Measurements from ENCODE around the gene PROB1.

PROB1 gene

DNA sequence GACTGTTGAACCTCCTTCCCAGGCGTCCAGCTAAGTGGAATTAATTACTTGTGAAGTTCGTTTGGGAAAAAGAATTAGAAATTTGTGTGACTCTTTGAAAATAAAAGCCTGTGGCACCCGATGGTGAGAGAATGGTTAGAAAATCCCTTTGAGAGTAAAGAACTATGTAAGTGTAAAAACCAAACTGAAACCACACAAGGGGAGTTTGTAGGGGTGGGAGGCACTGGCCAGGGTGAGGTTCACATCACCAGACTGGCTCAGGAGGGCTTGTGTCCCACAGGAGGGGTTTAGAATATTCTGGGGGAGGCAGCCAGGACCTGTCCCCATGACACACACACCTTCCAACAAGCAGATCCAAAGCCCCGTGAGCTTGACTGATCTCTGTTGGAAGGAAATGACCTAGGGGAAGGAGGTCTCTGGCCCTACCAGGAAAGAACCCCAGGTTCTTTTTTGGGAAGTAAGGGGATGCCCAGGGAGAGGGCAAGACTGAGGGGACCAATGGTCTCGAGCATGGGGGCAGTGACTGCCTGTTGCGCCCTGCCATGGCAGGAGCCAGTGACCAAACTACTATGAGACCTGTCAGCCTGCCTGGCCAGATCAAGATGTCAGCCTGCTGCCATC lies 4.7 kb upstream of the PROB1 start:
- H3K4me3 ChIP-seq (ENCODE audit: control insufficient read depth, low read depth, low read length): no peak overlapping the region
- TF ChIP-seq, protein P1, sequence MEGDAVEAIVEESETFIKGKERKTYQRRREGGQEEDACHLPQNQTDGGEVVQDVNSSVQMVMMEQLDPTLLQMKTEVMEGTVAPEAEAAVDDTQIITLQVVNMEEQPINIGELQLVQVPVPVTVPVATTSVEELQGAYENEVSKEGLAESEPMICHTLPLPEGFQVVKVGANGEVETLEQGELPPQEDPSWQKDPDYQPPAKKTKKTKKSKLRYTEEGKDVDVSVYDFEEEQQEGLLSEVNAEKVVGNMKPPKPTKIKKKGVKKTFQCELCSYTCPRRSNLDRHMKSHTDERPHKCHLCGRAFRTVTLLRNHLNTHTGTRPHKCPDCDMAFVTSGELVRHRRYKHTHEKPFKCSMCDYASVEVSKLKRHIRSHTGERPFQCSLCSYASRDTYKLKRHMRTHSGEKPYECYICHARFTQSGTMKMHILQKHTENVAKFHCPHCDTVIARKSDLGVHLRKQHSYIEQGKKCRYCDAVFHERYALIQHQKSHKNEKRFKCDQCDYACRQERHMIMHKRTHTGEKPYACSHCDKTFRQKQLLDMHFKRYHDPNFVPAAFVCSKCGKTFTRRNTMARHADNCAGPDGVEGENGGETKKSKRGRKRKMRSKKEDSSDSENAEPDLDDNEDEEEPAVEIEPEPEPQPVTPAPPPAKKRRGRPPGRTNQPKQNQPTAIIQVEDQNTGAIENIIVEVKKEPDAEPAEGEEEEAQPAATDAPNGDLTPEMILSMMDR (IDR thresholded peaks at IDR 0.05; ENCODE audit: control insufficient read depth, insufficient read depth, low read depth, low read length, missing control alignments): no peak
- DNase-seq (ENCODE audit: low read depth): no peak

GRCh38 chr5:139397921-139398320 lies 3.0 kb upstream of the PROB1 start:
- DNase-seq (ENCODE audit: low read depth): no peak
- no peak overlapping the region for H3K4me3 ChIP-seq (ENCODE audit: control insufficient read depth, low read depth, low read length)
- TF ChIP-seq, protein P1 (IDR thresholded peaks at IDR 0.05; ENCODE audit: control insufficient read depth, insufficient read depth, low read depth, low read length, missing control alignments): no peak

DNA sequence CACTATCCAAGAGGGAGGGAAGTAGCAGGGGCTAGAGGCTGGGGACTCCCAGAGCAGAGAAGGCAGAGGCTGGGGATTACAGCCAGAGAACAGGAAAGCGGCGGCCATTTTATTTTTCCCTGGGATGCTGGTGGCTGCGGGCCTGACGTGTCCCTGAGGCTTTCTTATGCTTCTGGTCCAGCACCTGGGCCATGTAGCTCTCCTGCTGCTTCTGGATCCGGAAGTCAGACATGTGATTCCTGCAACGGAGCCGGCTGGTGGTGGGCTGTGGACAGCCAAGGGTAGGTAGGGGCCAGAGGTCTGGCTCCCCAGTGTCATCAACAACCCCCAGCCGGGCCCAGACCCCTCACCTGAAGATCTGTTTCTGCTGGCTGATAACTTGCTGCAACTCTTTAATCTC lies 1.8 kb upstream of the PROB1 start:
- TF ChIP-seq, protein P1 (IDR thresholded peaks at IDR 0.05; ENCODE audit: control insufficient read depth, insufficient read depth, low read depth, low read length, missing control alignments): no peak
- DNase-seq (ENCODE audit: low read depth): no peak
- H3K4me3 ChIP-seq (ENCODE audit: control insufficient read depth, low read depth, low read length): no peak overlapping the region

- no peak for DNase-seq (ENCODE audit: low read depth)
- H3K4me3 ChIP-seq (ENCODE audit: control insufficient read depth, low read depth, low read length): no peak overlapping the region
- TF ChIP-seq, protein P1 (IDR thresholded peaks at IDR 0.05; ENCODE audit: control insufficient read depth, insufficient read depth, low read depth, low read length, missing control alignments): no peak
Observed at GRCh38 chr5:139395844-139396640, 1.1 kb upstream of the PROB1 start.

GRCh38 chr5:139394123-139394653 lies 716 bp downstream of the PROB1 start:
- H3K4me3 ChIP-seq (ENCODE audit: control insufficient read depth, low read depth, low read length): peak overlapping the region; percentile 59
- TF ChIP-seq, protein P1 (IDR thresholded peaks at IDR 0.05; ENCODE audit: control insufficient read depth, insufficient read depth, low read depth, low read length, missing control alignments): peak; percentile 51

DNA sequence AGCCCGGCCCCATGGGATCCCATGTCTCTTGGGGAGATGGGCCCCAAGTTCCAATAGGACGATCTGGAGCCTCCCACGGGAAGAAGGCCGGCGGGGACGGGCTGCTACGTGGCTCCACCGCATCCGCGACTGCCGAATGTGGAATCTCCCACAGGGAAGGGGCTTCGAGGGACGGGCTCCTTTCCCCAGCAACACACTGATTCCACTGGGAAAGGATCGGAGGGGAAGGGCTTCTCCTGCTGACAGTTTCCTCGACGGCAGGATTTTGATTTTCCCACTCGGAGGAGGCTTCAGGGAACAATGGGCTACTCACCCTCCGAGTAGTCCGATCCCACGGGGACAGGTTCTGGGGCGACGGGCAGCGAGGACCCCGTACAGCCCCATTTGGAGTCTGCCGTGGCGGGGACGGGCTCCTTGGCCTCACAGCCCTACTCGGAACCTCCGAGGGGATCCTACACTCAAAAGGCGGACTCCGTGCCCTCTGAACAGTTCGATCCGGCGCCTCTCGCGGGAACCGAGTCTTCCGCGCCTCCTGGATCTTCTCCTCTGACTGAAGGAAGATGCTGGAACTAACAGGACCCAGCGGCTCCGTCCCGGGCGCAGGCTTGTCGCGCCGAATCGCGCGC lies 1.3 kb downstream of the PROB1 start:
- no peak for DNase-seq (ENCODE audit: low read depth)

More at GRCh38 chr5:139394123-139394653, 716 bp downstream of the PROB1 start:
- DNase-seq (ENCODE audit: low read depth): no peak

More for the DNA sequence above, 1.3 kb downstream of the PROB1 start:
- TF ChIP-seq, protein P1 (IDR thresholded peaks at IDR 0.05; ENCODE audit: control insufficient read depth, insufficient read depth, low read depth, low read length, missing control alignments): no peak
- H3K4me3 ChIP-seq (ENCODE audit: control insufficient read depth, low read depth, low read length): peak overlapping the region; percentile 59

Measured in AG09309 (cell line).